ENCODE data around the gene SLC4A3.

Gene SLC4A3

GRCh38 chr2:219661197-219661954, 33.9 kb downstream of the SLC4A3 start:
- H3K4me3 ChIP-seq (ENCODE audit: low read length), result no peak overlapping the region
- DNase-seq (ENCODE audit: low read depth), result peak; percentile 83
- TF ChIP-seq, protein P1, sequence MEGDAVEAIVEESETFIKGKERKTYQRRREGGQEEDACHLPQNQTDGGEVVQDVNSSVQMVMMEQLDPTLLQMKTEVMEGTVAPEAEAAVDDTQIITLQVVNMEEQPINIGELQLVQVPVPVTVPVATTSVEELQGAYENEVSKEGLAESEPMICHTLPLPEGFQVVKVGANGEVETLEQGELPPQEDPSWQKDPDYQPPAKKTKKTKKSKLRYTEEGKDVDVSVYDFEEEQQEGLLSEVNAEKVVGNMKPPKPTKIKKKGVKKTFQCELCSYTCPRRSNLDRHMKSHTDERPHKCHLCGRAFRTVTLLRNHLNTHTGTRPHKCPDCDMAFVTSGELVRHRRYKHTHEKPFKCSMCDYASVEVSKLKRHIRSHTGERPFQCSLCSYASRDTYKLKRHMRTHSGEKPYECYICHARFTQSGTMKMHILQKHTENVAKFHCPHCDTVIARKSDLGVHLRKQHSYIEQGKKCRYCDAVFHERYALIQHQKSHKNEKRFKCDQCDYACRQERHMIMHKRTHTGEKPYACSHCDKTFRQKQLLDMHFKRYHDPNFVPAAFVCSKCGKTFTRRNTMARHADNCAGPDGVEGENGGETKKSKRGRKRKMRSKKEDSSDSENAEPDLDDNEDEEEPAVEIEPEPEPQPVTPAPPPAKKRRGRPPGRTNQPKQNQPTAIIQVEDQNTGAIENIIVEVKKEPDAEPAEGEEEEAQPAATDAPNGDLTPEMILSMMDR (IDR thresholded peaks at IDR 0.05; ENCODE audit: insufficient read depth, low read depth, low read length, missing control alignments), result no peak

- TF ChIP-seq, protein P1 (IDR thresholded peaks at IDR 0.05; ENCODE audit: insufficient read depth, low read depth, low read length, missing control alignments), result no peak
- peak; percentile 88 for DNase-seq (ENCODE audit: low read depth)
- H3K4me3 ChIP-seq (ENCODE audit: low read length), result no peak overlapping the region
These were observed 34.5 kb downstream of the SLC4A3 start for GRCh38 chr2:219661955-219662395.

- H3K4me3 ChIP-seq (ENCODE audit: low read length), result no peak overlapping the region
- TF ChIP-seq, protein P1 (IDR thresholded peaks at IDR 0.05; ENCODE audit: insufficient read depth, low read depth, low read length, missing control alignments), result no peak
- DNase-seq (ENCODE audit: low read depth), result no peak
These were observed 35.1 kb downstream of the SLC4A3 start for GRCh38 chr2:219662566-219662965.

DNA sequence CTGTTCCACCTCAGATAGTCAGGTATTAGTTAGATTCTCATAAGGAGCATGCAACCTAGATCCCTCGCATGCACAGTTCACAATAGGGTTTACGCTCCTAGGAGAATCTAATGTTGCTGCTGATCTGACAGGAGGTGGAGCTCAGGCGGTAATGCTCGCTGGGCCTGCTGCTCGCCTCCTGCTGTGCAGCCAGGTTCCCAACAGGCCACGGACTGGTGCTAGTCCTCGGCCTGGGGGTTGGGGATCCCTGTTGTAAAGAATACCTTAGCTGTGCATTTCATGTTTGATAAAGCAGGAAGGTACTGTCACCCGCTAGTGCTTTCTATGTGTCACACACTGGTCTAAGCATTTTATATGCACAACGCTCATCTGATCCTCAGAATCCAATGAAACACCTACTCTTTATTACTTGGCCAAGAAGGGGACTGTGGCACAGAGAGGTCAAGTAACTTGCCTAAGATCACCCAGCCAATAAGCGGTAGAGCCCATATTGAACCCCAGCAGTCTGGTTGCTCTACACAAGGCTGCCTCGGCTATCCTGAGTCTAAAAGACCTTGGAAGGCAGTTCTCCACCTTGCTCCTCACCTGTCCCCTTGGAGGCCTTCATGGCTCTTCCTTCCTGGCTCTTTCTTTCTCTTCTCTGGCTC, 35.8 kb downstream of the SLC4A3 start:
- TF ChIP-seq, protein P1 (IDR thresholded peaks at IDR 0.05; ENCODE audit: insufficient read depth, low read depth, low read length, missing control alignments), result no peak
- no peak for DNase-seq (ENCODE audit: low read depth)
- no peak overlapping the region for H3K4me3 ChIP-seq (ENCODE audit: low read length)

DNA sequence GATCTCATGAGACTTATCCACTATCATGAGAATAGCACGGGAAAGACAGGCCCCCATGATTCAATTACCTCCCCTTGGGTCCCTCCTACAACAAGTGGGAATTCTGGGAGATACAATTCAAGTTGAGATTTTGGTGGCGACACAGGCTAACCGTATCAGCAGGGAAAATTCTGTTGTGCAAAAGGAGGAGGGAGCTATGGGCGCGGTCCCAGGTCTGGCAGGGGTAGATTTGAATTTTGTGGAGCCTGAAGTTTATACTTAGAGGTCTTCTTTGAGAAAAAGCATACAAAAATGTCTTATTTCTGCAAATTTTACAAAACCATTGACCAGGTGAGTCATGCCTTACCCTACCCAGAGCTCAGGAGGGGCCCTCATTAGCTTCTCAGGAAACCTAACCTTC, 36.6 kb downstream of the SLC4A3 start:
- no peak overlapping the region for H3K4me3 ChIP-seq (ENCODE audit: low read length)
- TF ChIP-seq, protein P1 (IDR thresholded peaks at IDR 0.05; ENCODE audit: insufficient read depth, low read depth, low read length, missing control alignments), result no peak
- no peak for DNase-seq (ENCODE audit: low read depth)

DNA sequence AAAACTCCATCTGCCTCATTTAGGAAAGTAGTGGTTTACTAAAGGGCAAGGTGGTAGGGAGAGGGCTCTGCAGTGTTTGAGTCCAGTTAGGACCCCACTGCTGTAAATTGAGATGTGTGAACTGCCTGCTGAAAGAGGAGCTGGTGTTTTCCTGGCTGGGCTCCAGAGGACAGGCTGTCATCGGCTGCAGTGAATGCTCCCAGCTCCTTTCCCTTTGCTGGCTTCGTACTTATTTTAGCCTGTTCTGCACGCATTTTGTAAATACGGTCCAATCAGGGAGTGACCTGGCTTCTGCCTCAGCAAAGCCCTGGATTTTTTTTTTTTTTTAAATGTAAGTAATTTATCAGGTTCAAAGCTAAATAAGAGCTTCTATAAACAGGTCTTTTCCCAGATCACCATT, 37.5 kb downstream of the SLC4A3 start:
- DNase-seq (ENCODE audit: low read depth), result no peak
- TF ChIP-seq, protein P1 (IDR thresholded peaks at IDR 0.05; ENCODE audit: insufficient read depth, low read depth, low read length, missing control alignments), result no peak
- no peak overlapping the region for H3K4me3 ChIP-seq (ENCODE audit: low read length)

All from epithelial cell of esophagus (primary cell).